IPS-NIHi7 (cell line): Measurements from ENCODE around the gene APBB1IP.
A peak's percentile ranks its signal among the peaks of the same experiment; 100 is the strongest.
"Not testable (repeated sequence)": the region's sequence is repeated elsewhere in the genome, so short reads cannot be mapped to it uniquely, and the experiment has no call there.

ENCODE experiments used
- DNase-seq: peaks from one replicate; pipeline ENCODE4 v3.0.0; 2012; ENCODE audit warnings: mixed read lengths; ENCODE audit errors: extremely low spot score

Gene APBB1IP

DNA sequence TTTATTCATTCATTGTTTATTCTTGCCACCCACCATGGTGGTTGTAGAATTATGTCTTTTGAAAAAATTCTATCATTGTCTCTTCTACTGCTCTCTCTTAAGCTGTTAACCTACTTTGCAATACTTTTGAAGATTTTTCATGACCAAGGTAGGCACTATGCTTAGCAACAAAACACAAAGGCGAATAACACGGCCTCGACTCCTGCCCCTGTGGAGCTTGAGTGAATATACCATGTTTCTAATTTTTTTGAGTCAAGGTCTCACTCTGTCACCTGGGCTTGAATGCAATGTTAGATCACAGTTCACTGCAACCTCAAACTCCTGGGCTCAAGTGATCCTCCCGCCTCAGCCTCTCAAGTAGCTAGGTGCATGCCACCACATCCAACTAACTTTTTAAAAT lies 39.4 kb downstream of the APBB1IP start:
- no peak for DNase-seq

DNA sequence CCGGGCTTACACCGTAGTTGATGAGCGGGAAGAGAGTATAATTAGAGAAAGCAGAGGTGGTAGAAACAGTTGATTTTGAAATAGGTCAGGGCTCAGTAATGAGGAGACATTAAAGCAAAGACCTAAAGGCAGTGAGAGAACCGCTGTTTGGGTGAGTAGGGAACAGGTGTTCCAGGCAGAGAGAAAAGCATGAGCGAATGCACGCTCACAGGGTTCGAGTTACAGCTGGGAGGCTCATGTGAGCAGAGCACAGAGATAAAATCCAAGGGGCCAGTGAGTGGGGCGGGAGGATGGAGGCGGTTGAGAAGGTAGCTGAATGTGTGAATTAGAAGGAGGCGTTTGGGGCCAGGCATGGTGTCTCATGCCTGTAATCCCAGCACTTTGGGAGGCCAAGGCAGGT lies 39.9 kb downstream of the APBB1IP start:
- no peak for DNase-seq

DNA sequence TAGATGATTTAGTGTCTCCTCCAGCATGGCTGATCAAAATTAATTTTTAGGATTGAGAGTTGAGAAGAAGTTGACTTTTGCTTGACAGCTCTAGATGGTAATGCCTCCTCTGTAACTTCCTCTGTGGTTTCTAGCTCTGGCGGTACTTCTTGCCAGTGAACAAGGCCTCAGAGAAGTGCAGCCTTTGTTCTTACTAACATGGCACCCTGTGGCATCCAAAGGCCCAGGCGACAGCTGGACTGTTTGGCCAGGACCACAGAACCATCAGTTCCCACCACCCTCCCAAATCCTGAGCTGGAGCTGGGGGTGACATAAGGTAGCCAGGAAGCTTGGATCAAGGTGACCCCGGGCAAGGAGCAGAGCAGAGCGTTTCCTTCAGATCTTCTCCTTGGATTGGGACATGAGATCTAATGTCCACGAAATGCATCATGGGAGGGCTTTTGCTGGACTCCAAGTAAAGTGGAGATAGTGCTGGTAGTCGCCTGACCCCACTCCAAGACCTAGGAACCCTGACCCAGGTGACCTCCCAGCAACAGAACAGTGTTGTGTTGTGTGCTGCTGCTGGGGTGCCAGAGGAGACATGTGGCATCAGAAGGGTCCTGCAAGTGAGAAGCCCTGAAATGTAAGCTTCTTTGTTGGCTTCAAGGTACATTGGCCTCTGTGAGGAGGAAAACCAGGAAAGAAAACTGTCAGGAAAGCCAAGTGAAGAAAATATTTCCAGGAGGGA lies 41.8 kb downstream of the APBB1IP start:
- no peak for DNase-seq

DNA sequence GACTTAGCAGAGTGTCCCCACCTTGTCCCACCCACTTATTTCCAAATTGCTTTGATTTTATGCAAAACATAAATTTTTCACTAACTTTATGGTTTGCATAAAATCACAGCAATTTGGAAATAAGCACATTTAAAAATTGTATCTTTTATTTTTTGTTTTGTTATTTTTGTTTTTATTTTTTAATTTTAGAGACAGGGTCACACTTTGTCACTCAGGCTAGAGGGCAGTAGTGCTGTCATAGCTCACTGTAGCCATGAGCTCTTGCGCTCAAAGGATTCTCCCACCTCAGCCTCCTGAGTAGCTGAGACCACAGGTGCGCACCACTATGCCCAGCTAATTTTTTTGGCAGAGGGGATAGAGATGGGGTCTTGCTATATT lies 43.2 kb downstream of the APBB1IP start:
- DNase-seq, result no peak

DNA sequence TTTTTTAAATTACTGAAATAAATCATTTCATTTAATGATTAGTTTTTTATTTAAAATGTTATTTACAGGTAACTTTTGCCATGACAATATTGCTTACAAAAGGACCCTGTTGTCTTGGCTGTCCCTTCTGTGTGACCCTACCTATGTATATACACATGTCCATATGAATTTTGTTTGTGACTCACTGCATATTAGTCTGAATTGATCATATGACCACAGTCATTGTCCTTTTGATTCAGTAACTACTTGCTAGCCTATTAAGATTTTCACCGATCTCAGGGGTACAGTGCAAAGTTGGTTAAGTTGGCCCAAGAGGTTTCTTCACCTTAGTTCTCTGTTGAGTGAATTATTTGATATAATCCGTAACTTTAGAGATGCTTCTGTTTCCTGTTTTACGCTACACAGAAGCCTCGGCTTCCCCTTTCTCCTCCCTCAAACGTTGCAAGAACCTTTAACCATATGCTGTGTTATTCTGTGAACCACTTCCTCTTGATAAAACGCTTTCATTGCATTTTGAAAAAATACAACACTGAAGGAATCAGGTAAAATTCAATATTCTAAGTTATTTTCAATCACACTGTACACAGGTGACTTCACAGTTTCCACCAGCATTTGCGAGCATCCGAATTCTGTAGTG lies 43.9 kb downstream of the APBB1IP start:
- DNase-seq, result no peak

DNA sequence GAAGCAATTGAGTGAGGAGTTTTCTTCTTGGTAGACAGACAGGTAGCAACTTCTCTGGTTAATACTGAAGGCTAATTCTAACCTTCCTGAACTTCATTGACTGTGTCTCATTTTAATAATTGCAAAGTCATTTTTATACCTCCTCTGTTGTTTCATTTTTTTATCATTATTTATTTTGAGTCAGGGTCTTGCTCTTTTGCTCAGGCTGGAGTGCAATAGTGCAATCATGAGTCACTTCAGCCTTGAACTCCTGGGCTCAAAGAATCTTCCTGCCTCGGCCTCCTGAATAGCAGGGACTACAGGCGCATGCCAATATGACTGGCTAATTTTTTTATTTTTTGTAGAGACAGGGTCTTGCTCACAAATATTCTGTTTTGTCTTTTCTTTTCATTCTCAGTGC lies 45.4 kb downstream of the APBB1IP start:
- DNase-seq, result no peak

DNA sequence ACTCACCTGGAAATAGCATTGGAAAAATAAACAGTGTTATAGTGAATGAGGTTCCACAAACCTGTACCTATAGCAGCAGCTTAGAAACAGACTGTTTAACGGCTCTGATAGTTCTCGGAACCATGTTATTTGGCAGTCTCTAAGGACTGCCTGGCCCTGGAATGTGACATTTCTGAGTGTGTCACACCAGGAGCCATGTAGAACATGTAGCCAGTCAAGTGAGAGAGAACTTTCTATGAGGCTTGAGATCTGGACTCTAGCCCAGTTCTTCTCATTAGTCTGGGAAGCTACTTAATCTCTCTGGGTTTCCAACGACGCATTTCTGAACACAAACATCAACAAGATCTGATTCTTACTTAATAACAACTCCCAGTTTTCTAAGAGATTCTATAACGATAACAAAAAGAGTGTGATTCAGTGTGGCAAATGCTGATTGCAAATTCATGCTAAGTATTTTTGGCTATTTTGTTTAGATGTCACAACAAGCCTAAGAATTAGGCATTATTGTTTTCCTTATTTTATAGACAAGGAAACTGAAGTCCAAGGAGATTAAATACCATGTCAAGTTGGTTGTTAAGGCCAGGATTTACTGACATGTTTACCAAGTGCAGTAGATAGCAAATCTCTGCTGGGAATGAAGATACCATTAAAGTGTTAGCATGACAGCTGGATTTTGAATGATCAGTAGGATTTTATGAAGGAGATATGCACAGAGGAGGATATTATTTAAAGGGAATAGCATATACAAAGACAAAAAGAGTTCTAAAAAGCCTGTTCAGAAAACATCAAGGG lies 47.2 kb downstream of the APBB1IP start:
- no peak for DNase-seq

DNA sequence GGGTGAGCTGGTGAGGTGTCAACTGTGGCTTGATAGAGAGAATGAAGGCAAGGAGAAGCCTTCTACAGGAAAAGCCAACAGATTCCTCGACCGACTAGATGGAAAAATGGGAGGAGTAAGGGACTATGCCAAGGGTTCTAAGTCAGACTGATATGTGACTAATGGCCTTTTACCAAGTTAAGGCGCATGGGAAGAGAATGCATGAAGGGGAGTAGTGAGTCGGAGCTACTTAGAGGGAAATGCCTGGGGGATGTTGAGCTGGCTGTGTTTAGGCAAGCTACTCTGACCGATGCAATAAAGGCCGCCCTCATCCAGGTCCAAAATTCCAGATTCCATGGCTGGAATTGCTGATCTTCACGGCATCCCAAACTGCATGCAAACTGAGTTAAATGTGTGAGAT lies 48.2 kb downstream of the APBB1IP start:
- no peak for DNase-seq

DNA sequence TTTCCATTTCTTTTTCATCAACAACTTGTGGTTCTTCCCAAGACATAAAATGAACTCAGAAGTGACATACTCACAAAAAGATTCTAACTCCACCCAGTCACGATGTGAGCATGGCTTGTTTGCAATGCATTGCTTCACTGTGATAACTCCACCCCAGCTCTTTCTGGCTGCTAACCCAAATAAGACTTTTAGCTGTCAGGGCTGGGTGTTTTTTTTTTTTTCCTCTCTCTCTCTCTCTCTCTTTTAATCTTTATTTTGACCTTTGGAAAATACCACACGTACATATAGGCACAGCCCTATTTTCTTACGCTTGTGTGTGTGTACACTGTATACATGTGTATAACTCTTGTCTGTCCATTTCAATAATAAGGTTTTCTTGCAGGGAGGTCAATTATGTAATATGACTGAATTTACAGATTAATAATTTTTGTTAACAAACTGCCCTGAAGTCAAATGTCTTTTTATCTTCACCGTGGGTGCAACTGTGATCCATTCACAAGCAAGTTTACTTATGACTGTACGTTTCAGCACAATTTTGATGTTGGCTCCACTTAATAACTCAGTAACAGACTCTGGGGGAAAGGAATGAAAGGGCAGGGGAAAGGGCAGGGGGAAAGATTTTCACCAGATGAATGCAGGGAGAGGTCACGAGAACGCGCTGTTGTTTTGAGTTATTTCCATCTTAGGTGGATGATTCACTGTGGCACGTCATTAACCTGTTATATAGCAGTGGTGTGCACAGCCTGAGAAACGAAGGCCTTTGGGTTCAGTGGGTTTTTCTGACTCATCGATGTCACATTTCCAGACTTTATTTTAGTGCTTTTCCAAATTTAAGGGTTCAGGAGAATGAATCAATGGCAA lies 49.1 kb downstream of the APBB1IP start:
- no peak for DNase-seq

DNA sequence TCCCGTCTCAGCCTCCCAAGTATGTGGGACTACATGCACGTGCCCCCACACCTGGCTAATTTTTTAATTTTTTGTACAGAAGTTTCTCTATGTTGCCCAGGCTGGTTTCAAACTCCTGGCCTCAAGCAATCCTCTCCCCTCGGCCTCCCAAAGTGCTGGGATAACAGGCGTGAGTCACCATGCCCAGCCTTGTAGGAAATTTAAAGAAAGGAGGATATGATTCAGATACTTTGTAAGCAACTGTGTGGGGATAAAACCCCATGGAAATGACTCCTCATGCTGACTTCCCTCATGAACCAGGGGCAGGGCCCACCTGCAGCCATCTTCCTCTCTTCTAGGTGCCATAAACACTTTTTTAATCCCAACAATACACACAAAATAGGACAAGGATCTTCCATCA lies 50.2 kb downstream of the APBB1IP start:
- DNase-seq, result no peak

DNA sequence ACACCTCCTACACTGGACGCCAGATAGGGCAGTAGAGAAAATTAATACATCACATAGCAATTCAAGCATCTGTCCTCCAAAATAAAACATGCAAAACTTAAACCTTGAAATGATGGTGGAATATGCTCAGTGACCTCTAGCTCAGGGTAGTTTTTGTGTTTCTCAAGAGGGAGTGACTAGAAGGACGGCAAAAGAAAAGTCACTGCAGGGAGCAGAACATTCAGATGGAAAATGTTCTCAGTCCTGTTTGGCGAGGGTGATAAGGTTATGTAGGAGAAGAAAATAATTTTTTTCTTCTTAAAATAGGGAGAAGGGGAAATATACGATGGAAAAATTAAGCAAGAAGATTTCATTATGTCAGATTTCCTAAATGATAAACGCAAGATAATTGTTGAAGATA lies 50.9 kb downstream of the APBB1IP start:
- DNase-seq, result no peak

DNA sequence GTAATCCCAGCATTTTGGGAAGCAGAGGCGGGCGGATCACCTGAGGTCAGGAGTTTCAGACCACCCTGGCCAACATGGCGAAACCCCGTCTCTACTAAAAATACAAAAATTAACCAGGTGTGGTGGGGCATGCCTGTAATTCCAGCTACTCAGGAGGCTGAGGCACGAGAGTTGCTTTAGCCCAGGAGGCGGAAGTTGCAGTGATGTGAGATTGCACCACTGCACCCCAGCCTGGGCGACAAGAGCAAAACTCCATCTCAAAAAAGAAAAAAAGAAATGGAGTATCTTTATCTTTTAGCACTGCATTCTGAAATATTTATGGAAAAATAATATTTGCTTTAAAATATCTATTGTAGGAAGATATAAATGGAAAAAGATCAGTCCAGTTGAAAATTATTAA lies 52.2 kb downstream of the APBB1IP start:
- DNase-seq, result not testable (repeated sequence)

DNA sequence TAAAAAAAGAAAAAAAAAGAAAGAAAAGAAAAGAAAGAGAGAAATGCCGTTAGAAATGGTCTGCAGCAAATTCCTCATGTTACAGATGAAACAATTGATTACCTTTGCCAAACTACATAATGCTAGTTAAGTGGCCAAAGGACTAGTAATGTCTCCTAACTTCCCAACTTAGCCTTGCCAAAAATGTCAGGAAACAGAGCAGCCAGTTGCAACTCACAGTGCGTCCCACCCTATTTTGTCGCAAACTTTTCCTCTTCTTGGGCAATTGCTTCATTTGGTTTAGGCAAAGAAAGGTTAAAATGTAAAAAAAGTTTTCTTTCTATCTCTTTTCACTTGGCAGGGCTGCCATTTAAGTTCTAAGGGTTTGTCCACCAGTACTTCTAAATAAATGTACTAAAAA lies 53.1 kb downstream of the APBB1IP start:
- DNase-seq, result no peak

DNA sequence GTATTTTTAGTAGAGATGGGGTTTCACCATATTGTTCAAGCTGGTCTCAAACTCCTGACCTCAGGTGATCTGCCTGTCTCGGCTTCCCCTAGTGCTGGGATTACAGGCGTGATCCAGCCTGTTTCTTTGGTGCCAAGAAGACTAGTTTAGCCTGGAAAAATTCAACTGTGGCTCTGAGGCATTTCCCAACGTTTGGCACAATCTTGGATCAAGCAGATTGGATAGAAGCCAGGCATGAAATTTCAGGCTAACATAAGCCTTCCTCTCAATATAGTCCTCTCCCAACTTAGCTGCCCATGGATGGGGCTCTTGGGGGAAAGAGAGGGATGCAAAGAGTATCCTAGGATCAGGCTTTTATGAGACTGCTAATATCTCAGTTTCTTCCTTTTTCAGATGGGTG lies 53.8 kb downstream of the APBB1IP start:
- DNase-seq, result no peak

DNA sequence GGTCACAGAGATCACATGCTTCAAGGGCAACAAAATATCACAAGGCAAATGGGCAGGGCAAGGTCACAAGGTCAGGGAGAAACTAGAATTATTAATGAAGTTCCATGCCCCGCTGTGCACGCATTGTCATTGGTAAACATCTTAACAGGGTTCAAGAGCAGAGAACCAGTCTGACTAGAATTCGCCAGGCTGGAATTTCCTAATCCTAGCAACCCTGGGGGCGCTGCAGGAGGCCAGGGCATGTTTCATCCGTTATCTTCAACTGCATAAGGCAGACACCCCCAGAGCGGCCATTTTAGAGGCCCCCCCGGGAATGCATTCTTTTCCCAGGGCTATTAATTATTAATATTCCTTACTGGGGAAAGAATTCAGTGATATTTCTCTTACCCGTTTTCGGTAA lies 54.6 kb downstream of the APBB1IP start:
- DNase-seq, result not testable (repeated sequence)

DNA sequence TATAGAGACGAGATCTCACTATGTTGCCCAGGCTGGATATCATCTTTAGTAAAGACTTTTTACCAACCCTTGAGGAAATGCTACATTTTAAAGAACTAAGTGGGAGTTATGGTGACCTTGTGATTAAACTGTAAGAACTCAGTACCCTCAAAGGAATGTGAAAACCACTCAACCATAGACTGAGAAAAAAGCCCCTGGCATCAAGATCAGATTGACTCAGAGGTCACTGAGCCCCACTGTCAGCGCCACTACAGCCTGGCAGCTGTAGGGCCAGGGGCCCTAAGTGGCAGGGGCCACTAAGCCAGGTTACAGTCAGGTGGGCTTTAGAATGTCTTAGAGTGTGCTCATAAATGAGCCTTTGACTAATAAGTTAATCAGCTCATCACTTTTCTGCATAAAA lies 55.9 kb downstream of the APBB1IP start:
- no peak for DNase-seq

DNA sequence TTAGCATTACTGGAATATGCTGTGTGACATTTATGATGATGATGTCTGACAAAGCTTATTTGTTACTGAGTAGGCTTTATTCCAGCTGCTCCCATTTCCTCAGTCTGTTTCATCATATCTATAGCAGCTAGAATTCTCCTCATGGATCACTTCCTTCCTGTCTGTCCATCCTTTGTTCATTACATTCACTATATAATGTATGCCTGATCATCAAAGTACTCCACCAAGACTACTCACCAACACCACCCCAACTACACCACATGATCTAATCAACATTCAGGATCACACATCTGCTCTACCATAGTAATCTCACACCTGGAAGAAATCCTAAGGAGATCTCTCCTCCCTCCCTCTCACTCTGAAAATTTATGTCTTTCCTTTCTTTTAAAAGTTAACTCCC lies 61.3 kb downstream of the APBB1IP start:
- no peak for DNase-seq

DNA sequence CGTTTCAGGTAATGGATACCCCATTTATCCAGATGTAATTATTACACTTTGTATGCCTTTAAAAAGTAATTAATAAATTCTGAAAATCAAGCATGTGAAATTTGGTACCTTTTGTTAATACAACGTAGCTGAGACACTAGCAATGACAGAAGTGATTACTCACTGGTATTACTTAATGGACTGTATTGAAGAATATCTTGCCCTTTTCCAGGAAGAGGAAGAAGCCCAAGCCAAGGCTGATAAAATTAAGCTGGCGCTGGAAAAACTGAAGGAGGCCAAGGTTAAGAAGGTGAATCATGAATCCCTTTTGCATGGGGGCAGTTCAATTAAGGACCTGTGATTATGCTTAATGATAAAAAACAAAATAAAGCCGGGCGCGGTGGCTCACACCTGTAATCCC lies 64.8 kb downstream of the APBB1IP start:
- no peak for DNase-seq

DNA sequence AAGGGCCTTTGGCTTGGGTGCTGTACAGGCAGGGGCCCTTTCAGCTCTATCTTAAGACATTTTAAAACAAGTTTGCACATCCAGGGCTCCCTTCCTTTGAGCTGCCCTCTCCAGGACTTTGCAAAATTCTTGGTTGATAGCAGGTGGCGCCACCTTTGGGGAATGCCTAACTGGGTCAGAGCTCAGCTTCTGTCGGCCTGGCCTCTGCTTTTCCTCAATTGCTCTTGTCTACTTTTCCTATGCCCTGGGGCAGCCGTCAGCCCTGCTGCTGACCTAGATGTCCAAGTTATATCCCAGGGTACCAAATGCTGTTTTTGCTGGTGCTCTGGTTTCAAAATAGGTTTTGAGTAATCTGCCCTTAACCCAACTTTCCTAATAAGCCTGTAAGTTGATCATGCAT lies 65.8 kb downstream of the APBB1IP start:
- peak; percentile 66 for DNase-seq

DNA sequence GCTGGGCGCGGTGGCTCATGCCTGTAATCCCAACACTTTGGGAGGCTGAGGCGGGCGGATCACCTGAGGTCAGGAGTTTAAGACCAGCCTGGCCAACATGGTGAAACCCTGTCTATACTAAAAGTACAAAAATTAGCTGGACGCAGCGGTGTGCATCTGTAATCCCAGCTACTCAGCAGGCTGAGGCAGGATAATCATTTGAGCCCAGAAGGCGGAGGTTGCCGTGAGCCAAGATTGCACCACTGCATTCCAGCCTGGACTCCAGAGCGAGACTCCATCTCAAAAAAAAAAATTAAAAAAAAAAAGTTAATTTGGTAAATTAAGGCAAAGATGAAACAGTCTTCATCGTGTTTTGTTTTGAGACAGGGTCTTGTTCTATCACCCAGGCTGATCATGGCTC lies 66.3 kb downstream of the APBB1IP start:
- not testable (repeated sequence) for DNase-seq

DNA sequence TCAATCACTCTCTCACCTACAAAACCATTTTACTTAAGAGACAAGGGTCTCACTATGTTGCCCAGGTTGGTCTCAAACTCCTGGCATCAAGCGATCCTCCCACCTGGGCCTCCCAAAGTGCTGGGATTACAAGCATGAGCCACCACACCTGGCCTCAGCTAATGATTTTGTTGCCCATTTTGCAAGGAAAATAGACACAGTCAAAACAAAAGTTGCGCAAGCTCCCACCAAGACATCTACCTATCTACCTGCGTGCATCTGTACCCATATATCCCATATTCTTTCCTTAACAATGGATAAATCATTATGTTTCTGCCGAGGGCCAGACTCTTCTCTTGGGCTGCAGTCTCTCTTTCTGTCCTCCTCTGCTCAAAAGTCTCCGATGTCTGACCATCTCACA lies 67.3 kb downstream of the APBB1IP start:
- no peak for DNase-seq

DNA sequence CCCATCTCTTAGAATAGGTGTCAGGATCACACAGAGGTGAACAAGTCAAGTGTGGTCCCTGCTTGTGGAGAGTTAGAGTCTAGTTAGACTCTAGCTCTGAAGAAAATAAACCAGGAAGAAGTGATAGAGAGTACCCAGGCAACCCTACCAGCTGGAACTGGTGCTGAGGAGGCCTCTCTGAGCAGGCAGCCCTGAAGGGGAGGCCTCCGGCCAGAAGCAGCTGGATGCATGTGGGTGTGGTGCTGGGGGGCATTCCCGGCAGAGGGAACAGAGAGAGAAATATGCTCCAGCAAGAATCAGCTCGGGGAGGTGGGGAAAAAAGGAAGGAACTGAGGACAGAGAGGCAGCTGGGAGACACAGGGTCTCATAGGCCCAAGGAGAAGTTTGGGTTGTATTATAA lies 68.6 kb downstream of the APBB1IP start:
- no peak for DNase-seq
